ENCODE measurements around the gene ZNF280D.

GRCh38 chr15:56757875-56758274, 24.6 kb upstream of the ZNF280D start:
- TF ChIP-seq RFX5 (IDR thresholded peaks at IDR 0.05; ENCODE audit: low read depth, low read length) (no peak), CTCF (conservative IDR thresholded peaks at IDR 0.05; ENCODE audit: low read depth, low read length) (no peak)
